ENCODE results near the gene FCGR3B.
"Not testable (repeated sequence)": the region's sequence is repeated elsewhere in the genome, so short reads cannot be mapped to it uniquely, and the experiment has no call there.

DNA sequence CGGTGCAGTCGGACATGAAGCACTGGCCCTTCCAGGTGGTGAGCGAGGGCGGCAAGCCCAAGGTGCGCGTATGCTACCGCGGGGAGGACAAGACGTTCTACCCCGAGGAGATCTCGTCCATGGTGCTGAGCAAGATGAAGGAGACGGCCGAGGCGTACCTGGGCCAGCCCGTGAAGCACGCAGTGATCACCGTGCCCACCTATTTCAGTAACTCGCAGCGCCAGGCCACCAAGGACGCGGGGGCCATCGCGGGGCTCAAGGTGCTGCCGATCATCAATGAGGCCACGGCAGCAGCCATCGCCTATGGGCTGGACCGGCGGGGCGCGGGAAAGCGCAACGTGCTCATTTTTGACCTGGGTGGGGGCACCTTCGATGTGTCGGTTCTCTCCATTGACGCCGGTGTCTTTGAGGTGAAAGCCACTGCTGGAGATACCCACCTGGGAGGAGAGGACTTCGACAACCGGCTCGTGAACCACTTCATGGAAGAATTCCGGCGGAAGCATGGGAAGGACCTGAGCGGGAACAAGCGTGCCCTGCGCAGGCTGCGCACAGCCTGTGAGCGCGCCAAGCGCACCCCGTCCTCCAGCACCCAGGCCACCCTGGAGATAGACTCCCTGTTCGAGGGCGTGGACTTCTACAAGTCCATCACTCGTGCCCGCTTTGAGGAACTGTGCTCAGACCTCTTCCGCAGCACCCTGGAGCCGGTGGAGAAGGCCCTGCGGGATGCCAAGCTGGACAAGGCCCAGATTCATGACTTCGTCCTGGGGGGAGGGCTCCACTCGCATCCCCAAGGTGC is 24.2 kb downstream of the FCGR3B start:
- not testable (repeated sequence) for TF ChIP-seq POLR2AphosphoS5 (IDR thresholded peaks at IDR 0.05; ENCODE audit: borderline replicate concordance, low read depth, low read length); EZH2 (IDR thresholded peaks at IDR 0.05)
